IPS DF 6.9 (cell line): ENCODE data around the gene SORL1-AS1.

Source experiments
- DNase-seq: peaks from one replicate; pipeline ENCODE4 v3.0.0-alpha.2; 2013; ENCODE audit warnings: low read depth, low spot score
- H3K27ac ChIP-seq: one replicate; pipeline ENCODE4 v1.5.1; 2013; ENCODE audit warnings: low read length, control low read depth
- H3K27me3 ChIP-seq: 2 replicates; pipeline ENCODE4 v1.6.1; 2013; ENCODE audit warnings: mild to moderate bottlenecking, low read length; ENCODE audit not compliant: control insufficient read depth, insufficient read depth
- H3K36me3 ChIP-seq: 2 replicates; pipeline ENCODE4 v1.6.1; 2013; ENCODE audit warnings: low read length; ENCODE audit not compliant: control insufficient read depth, insufficient read depth
- H3K4me1 ChIP-seq: 2 replicates; pipeline ENCODE4 v1.6.1; 2013; ENCODE audit warnings: low read length; ENCODE audit not compliant: control insufficient read depth, insufficient read depth
- H3K4me3 ChIP-seq: 2 replicates; pipeline ENCODE4 v1.5.1; 2013; ENCODE audit warnings: mild to moderate bottlenecking, low read length
- H3K9me3 ChIP-seq: 2 replicates; pipeline ENCODE4 v1.6.1; 2013; ENCODE audit warnings: low read length, inconsistent platforms; ENCODE audit not compliant: control insufficient read depth, insufficient read depth
- WGBS: extraction: QIAGEN DNeasy Blood & Tissue Kit; methylation state at CpG from one replicate; pipeline ENCODE4 v1.1.7; 2013; ENCODE audit warnings: mixed read lengths, missing lambda C conversion rate; ENCODE audit not compliant: insufficient read length, insufficient coverage; 5-methylcytosine and 5-hydroxymethylcytosine counted together

Gene SORL1-AS1

GRCh38 chr11:121451178-121451985 lies 1.4 kb downstream of the SORL1-AS1 start:
- Histone ChIP-seq H3K27me3 (no peaks in the 10 kb centered on the region; the same call in 1 of the 2 replicates), H3K27ac (no peak overlapping the region), H3K4me1 (peaks cover 4% of the 10 kb centered on the region; the same call in 1 of the 2 replicates), H3K36me3 (no peaks in the 10 kb centered on the region), H3K9me3 (no peaks in the 10 kb centered on the region), H3K4me3 (peak overlapping the region; percentile 87; the same call in 1 of the 2 replicates)
- WGBS = no CpG with 5 or more reads among the region's 22 CpGs
- DNase-seq = no peak

GRCh38 chr11:121450401-121450800 lies 2.4 kb downstream of the SORL1-AS1 start:
- Histone ChIP-seq H3K9me3 (no peaks in the 10 kb centered on the region), H3K4me1 (peaks cover 4% of the 10 kb centered on the region; the same call in 1 of the 2 replicates), H3K27ac (no peak overlapping the region), H3K36me3 (no peaks in the 10 kb centered on the region), H3K27me3 (no peaks in the 10 kb centered on the region; the same call in 1 of the 2 replicates), H3K4me3 (no peak overlapping the region)
- WGBS = no CpG with 5 or more reads among the region's 1 CpG
- no peak for DNase-seq

- no CpG with 5 or more reads among the region's 2 CpGs for WGBS
- no peak for DNase-seq
- H3K4me3 ChIP-seq = no peak overlapping the region
- no peaks in the 10 kb centered on the region for H3K36me3 ChIP-seq
- H3K4me1 ChIP-seq = peaks cover 4% of the 10 kb centered on the region; the same call in 1 of the 2 replicates
- H3K27ac ChIP-seq = no peak overlapping the region
- no peaks in the 10 kb centered on the region for H3K9me3 ChIP-seq
- no peaks in the 10 kb centered on the region; the same call in 1 of the 2 replicates for H3K27me3 ChIP-seq
Observed at GRCh38 chr11:121449626-121450025, 3.1 kb downstream of the SORL1-AS1 start.

DNA sequence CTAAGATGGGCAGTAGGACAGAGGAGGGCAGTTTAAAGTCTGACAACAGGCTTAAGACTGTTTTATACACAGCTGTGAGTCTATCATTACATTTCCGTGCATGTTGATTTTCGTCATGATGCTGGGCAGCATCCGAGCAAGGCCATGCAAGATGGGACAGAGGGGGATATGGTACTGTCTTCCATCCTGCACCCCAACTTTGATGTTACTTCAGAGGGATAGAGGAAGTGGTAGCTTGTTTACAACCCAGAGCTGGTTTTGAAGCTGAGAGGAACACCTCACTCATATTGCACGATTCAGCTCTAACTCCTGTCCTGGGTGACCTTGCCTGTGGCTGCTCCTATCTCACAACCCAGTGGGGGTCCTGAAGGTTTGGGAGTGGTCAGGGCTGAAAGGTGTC lies 3.6 kb downstream of the SORL1-AS1 start:
- no peak for DNase-seq
- Histone ChIP-seq H3K36me3 (no peaks in the 10 kb centered on the region), H3K27ac (no peak overlapping the region), H3K27me3 (no peaks in the 10 kb centered on the region; the same call in 1 of the 2 replicates), H3K4me1 (peaks cover 4% of the 10 kb centered on the region; the same call in 1 of the 2 replicates), H3K9me3 (no peaks in the 10 kb centered on the region), H3K4me3 (no peak overlapping the region)
- WGBS = no CpG with 5 or more reads among the region's 4 CpGs

- WGBS = no CpG with 5 or more reads among the region's 3 CpGs
- Histone ChIP-seq H3K4me1 (peaks cover 3% of the 10 kb centered on the region; the same call in 1 of the 2 replicates), H3K27me3 (no peaks in the 10 kb centered on the region; the same call in 1 of the 2 replicates), H3K9me3 (no peaks in the 10 kb centered on the region), H3K36me3 (no peaks in the 10 kb centered on the region), H3K27ac (no peak overlapping the region), H3K4me3 (no peak overlapping the region)
- no peak for DNase-seq
Observed at GRCh38 chr11:121448431-121448941, 4.3 kb downstream of the SORL1-AS1 start.

DNA sequence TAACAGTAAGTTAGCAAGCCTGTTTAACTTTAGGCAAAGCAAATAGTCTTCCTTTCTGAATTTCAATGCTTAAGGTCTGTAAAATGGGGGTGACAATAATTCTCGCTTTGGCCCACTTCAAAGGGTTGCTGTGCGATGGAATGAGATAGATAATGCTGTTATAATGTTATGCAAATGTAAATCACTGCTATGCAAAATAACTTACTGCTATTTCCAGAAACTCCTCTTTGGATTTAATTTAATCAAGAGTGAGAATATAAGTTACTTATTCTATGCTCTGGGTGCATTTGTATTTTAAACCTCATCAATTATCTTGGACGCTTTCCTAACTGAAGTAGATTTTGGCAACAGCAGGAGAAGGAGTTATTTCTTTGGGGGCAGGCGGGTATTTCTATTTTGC lies 4.8 kb downstream of the SORL1-AS1 start:
- no peak overlapping the region for H3K27ac ChIP-seq
- H3K4me1 ChIP-seq = peaks cover 3% of the 10 kb centered on the region; the same call in 1 of the 2 replicates
- DNase-seq = no peak
- H3K36me3 ChIP-seq = no peaks in the 10 kb centered on the region
- H3K27me3 ChIP-seq = no peaks in the 10 kb centered on the region; the same call in 1 of the 2 replicates
- H3K9me3 ChIP-seq = no peaks in the 10 kb centered on the region
- H3K4me3 ChIP-seq = no peak overlapping the region
- WGBS = no CpG with 5 or more reads among the region's 4 CpGs

GRCh38 chr11:121446752-121447156 lies 6.0 kb downstream of the SORL1-AS1 start:
- no peak overlapping the region for H3K4me3 ChIP-seq
- H3K27me3 ChIP-seq = no peaks in the 10 kb centered on the region; the same call in 1 of the 2 replicates
- H3K27ac ChIP-seq = no peak overlapping the region
- peaks cover 3% of the 10 kb centered on the region; the same call in 1 of the 2 replicates for H3K4me1 ChIP-seq
- no peak for DNase-seq
- no peaks in the 10 kb centered on the region for H3K9me3 ChIP-seq
- H3K36me3 ChIP-seq = no peaks in the 10 kb centered on the region
- WGBS = no CpG with 5 or more reads among the region's 4 CpGs

DNA sequence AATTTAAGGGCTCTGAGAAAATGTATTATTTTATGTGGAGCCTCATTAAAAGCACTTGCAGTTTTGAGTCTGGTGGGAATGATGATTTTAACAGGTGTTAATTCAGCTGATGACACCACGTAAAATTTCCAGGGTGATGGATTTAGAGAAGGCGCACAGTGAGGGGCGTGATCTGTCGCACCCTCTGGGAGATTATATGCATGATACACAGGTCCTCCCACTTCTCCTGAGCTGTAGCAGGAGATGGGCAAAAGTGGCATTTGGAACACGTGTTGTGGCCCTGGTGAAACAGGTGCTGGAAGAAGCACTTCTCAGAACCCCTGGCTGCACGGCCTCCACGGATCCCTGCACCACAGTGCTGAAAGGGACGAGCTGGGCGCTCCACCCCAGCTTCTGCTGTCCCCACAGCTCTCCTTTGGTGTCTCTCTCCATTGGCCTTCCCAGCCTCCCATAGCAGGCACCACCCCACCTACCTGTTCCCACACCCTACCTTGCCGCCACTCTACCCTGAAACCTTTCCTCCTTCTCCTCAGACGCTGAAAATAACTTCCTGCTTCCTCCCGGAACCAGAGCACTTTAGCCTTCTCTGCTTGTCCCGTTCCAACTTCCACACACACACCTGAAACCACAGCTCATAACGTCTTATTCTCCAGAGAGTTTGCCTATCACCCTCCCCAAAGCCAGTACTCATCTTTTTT lies 7.5 kb downstream of the SORL1-AS1 start:
- DNase-seq = no peak
- H3K4me3 ChIP-seq = no peak overlapping the region
- no peaks in the 10 kb centered on the region for H3K4me1 ChIP-seq
- no peaks in the 10 kb centered on the region for H3K27me3 ChIP-seq
- no peaks in the 10 kb centered on the region for H3K36me3 ChIP-seq
- no peaks in the 10 kb centered on the region for H3K9me3 ChIP-seq
- no peak overlapping the region for H3K27ac ChIP-seq
- no CpG with 5 or more reads among the region's 14 CpGs for WGBS

DNA sequence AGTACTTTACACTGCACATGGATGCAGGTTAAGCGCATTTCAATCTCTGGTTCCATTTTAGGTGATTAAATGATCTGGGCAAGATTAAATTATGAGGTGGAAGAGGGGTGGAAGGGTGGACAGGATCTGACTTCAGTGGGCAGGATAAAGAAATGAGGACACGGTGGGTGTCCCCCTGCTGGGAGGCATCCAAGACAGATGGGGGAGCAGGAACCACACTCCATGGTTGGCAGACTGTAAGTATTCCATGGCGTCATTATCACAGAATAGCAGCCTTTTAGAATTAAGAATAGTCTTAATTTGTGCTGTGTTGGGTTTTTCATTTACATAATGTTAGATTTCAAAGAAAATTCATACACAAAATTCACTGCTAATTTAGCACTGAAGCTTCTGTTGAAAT lies 8.2 kb downstream of the SORL1-AS1 start:
- Histone ChIP-seq H3K27me3 (no peaks in the 10 kb centered on the region), H3K27ac (no peak overlapping the region), H3K36me3 (no peaks in the 10 kb centered on the region), H3K4me1 (no peaks in the 10 kb centered on the region), H3K4me3 (no peak overlapping the region), H3K9me3 (no peaks in the 10 kb centered on the region)
- WGBS = no CpG with 5 or more reads among the region's 3 CpGs
- DNase-seq = no peak

DNA sequence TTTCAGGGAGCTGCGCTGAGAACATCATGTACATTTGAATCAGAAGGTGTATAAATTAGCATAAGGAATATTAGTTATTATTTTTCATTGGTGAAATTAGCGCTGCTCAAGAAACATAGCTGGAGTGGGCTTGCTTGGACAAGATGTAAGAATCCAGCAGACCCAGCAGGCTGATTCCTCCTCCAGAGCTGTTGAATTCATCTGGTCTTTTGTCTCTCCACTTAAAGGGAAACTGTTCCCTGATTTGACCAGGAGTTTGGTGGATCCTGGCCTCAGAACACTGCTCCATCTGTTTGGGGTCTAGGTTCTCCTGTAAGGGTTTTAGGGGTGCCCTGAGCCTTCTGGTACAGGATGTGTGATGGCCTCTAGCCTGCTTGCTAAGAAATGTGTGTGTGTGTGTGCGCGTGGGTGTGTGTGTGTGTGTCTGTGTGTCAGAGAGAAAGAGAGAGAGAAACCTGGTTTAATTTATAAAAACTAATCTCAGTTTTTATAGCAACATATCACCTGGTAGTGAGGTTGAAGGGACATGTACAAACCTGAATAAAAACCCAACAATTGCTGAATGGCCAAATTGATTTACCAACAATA lies 9.0 kb downstream of the SORL1-AS1 start:
- no peak for DNase-seq
- Histone ChIP-seq H3K4me1 (no peaks in the 10 kb centered on the region), H3K4me3 (no peak overlapping the region), H3K36me3 (no peaks in the 10 kb centered on the region), H3K27ac (no peak overlapping the region), H3K9me3 (no peaks in the 10 kb centered on the region), H3K27me3 (no peaks in the 10 kb centered on the region)
- no CpG with 5 or more reads among the region's 4 CpGs for WGBS
